ENCODE results near the gene ERP27. TPM values are rescaled to one million over a fixed set of nuclear protein-coding genes. Genes with fewer than 3 reads are reported as not detected.

ERP27 gene
- total RNA-seq, 1 experiment from 2014 or later: 0.98 TPM

GRCh38 chr12:14934511-14934910 lies 3.8 kb downstream of the ERP27 start:
- Mint-ChIP-seq H3K27me3 (ENCODE audit: insufficient read depth, unreplicated experiment) (no peaks in the 10 kb centered on the region), H3K9me3 (ENCODE audit: unreplicated experiment) (peaks cover 10% of the 10 kb centered on the region), H3K27ac (ENCODE audit: unreplicated experiment) (peak overlapping the region; percentile 33), H3K4me3 (ENCODE audit: unreplicated experiment) (no peak overlapping the region), H3K4me1 (ENCODE audit: low read depth, unreplicated experiment) (peaks cover 36% of the 10 kb centered on the region), H3K36me3 (ENCODE audit: insufficient read depth, unreplicated experiment) (no peaks in the 10 kb centered on the region)
- POLR2A ChIA-PET: no interaction called here
- H3K4me3 ChIP-seq (ENCODE audit: low read depth, low read length): no peak overlapping the region
- CTCF ChIA-PET: interaction anchor here (0.8 to 1.1 kb wide), 2 partner anchors 61 to 86 kb away, joined by 3 to 4 read pairs; no protein-coding TSS in a partner anchor
- no peaks in the 10 kb centered on the region for H3K27me3 ChIP-seq (replicated peaks; ENCODE audit: control insufficient read depth, insufficient read depth, low read length)
- DNase-seq: no peak
- no peaks in the 10 kb centered on the region for H3K9me3 ChIP-seq
- no TSS peak for BruUV-seq (replicated peaks)
- TF ChIP-seq, protein P1, sequence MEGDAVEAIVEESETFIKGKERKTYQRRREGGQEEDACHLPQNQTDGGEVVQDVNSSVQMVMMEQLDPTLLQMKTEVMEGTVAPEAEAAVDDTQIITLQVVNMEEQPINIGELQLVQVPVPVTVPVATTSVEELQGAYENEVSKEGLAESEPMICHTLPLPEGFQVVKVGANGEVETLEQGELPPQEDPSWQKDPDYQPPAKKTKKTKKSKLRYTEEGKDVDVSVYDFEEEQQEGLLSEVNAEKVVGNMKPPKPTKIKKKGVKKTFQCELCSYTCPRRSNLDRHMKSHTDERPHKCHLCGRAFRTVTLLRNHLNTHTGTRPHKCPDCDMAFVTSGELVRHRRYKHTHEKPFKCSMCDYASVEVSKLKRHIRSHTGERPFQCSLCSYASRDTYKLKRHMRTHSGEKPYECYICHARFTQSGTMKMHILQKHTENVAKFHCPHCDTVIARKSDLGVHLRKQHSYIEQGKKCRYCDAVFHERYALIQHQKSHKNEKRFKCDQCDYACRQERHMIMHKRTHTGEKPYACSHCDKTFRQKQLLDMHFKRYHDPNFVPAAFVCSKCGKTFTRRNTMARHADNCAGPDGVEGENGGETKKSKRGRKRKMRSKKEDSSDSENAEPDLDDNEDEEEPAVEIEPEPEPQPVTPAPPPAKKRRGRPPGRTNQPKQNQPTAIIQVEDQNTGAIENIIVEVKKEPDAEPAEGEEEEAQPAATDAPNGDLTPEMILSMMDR (IDR thresholded peaks at IDR 0.05; ENCODE audit: insufficient read depth in 1 of 2, low read depth in 1 of 2, low read length in 1 of 2, severe bottlenecking in 1 of 2, unreplicated experiment in 1 of 2): no peak
- H3K4me1 ChIP-seq: peaks cover 49% of the 10 kb centered on the region
- intact Hi-C loops (cut with micrococcal nuclease; ENCODE audit: unreplicated experiment): loop anchor here (2.0 kb wide), 1 partner anchor 16 kb away; no protein-coding TSS in a partner anchor
- H3K36me3 ChIP-seq (ENCODE audit: control insufficient read depth, insufficient read depth, low read length): no peaks in the 10 kb centered on the region

DNA sequence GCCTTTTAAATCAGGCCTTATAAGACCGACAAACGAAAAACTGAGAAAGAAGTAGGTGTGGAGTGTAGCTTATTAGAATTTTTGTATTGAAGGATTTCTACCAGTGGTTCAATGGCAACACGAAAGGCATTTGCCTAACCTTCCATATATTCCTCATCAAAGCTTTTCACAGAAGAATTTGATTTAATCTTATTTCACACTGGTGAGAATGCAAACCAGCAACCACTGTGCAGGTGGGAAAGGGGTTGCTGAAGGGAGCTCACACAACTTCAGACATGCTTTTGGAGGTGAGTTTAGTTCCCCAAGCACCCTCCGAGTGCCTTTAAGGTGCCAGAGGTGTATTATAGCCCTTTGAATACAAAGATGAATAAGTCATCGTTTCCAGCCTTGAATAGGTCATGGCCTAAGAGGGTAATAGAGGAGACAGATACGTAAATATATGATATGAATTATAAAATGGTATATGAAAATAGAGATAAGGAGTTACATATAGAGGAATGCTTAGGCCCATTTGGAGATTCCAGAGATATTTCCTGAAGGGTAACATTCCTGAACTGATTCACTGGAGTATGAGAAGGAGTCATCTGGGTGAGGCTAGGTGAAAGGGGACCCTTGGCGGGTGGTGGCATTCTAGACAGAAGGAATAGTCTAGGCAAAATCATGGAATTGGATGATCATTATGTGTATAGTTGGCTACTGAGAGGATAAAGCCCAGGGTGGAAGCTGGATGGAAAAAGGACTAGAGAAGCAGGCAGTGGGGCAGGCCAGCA lies 6.4 kb downstream of the ERP27 start:
- POLR2A ChIA-PET: no interaction called here
- peaks cover 70% of the 10 kb centered on the region for H3K4me1 ChIP-seq

GRCh38 chr12:14931359-14931758 lies 7.0 kb downstream of the ERP27 start:
- no peaks in the 10 kb centered on the region for H3K27me3 Mint-ChIP-seq (ENCODE audit: insufficient read depth, unreplicated experiment)
- ChIA-PET CTCF (interaction anchor here (0.7 kb wide), 1 partner anchor 493 kb away, joined by 4 read pairs; no protein-coding TSS in a partner anchor), POLR2A (no interaction called here)
- TF ChIP-seq, protein P1 (IDR thresholded peaks at IDR 0.05; ENCODE audit: insufficient read depth in 1 of 2, low read depth in 1 of 2, low read length in 1 of 2, severe bottlenecking in 1 of 2, unreplicated experiment in 1 of 2): no peak
- Histone ChIP-seq H3K4me1 (peaks cover 70% of the 10 kb centered on the region), H3K36me3 (ENCODE audit: control insufficient read depth, insufficient read depth, low read length) (no peaks in the 10 kb centered on the region), H3K4me3 (ENCODE audit: low read depth, low read length) (no peak overlapping the region), H3K9me3 (no peaks in the 10 kb centered on the region), H3K27me3 (replicated peaks; ENCODE audit: control insufficient read depth, insufficient read depth, low read length) (no peaks in the 10 kb centered on the region)
- no peak for DNase-seq
- BruUV-seq (replicated peaks): no TSS peak
- peaks cover 49% of the 10 kb centered on the region for H3K4me1 Mint-ChIP-seq (ENCODE audit: low read depth, unreplicated experiment)
- H3K4me3 Mint-ChIP-seq (ENCODE audit: unreplicated experiment): no peak overlapping the region
- H3K9me3 Mint-ChIP-seq (ENCODE audit: unreplicated experiment): peaks cover 10% of the 10 kb centered on the region
- intact Hi-C loops (cut with micrococcal nuclease; ENCODE audit: unreplicated experiment): no loop called here
- no peak overlapping the region for H3K27ac Mint-ChIP-seq (ENCODE audit: unreplicated experiment)
- H3K36me3 Mint-ChIP-seq (ENCODE audit: insufficient read depth, unreplicated experiment): peaks cover 7% of the 10 kb centered on the region

More for the DNA sequence above, 6.4 kb downstream of the ERP27 start:
- TF ChIP-seq, protein P1 (IDR thresholded peaks at IDR 0.05; ENCODE audit: insufficient read depth in 1 of 2, low read depth in 1 of 2, low read length in 1 of 2, severe bottlenecking in 1 of 2, unreplicated experiment in 1 of 2): no peak
- intact Hi-C loops (cut with micrococcal nuclease; ENCODE audit: unreplicated experiment): no loop called here
- peaks cover 10% of the 10 kb centered on the region for H3K9me3 Mint-ChIP-seq (ENCODE audit: unreplicated experiment)
- no peak overlapping the region for H3K4me3 Mint-ChIP-seq (ENCODE audit: unreplicated experiment)
- no peak overlapping the region for H3K4me3 ChIP-seq (ENCODE audit: low read depth, low read length)
- no peak overlapping the region for H3K27ac Mint-ChIP-seq (ENCODE audit: unreplicated experiment)
- no peak for DNase-seq
- peaks cover 7% of the 10 kb centered on the region for H3K36me3 Mint-ChIP-seq (ENCODE audit: insufficient read depth, unreplicated experiment)
- CTCF ChIA-PET: interaction anchor here (0.7 kb wide), 1 partner anchor 492 kb away, joined by 4 read pairs; no protein-coding TSS in a partner anchor
- H3K27me3 Mint-ChIP-seq (ENCODE audit: insufficient read depth, unreplicated experiment): no peaks in the 10 kb centered on the region
- BruUV-seq (replicated peaks): no TSS peak
- no peaks in the 10 kb centered on the region for H3K36me3 ChIP-seq (ENCODE audit: control insufficient read depth, insufficient read depth, low read length)
- no peaks in the 10 kb centered on the region for H3K9me3 ChIP-seq
- peaks cover 49% of the 10 kb centered on the region for H3K4me1 Mint-ChIP-seq (ENCODE audit: low read depth, unreplicated experiment)
- H3K27me3 ChIP-seq (replicated peaks; ENCODE audit: control insufficient read depth, insufficient read depth, low read length): no peaks in the 10 kb centered on the region
